LNCaP clone FGC (cell line): ENCODE results near the gene KDM6A.
A peak's percentile ranks its signal among the peaks of the same experiment; 100 is the strongest.

Experiments used
- DNase-seq: peaks from one replicate; pipeline ENCODE4 v3.0.0-alpha.2; 2011; ENCODE audit warnings: low read depth
- H3K4me3 ChIP-seq: 2 replicates; pipeline ENCODE4 v1.5.1; 2011; ENCODE audit warnings: mild to moderate bottlenecking, low read depth, low read length, control low read depth
- CTCF ChIP-seq: IDR thresholded peaks from 2 replicates; pipeline ENCODE4 v1.5.1; 2012; ENCODE audit warnings: mild to moderate bottlenecking; ENCODE audit not compliant: control insufficient read depth, insufficient read depth; ENCODE audit errors: extremely low read depth

KDM6A gene

GRCh38 chrX:44875185-44875489 is 2.1 kb downstream of the KDM6A start:
- no peak for DNase-seq
- TF ChIP-seq CTCF: no peak
- peak overlapping the region; percentile 83 for H3K4me3 ChIP-seq

GRCh38 chrX:44876086-44876485 is 3.1 kb downstream of the KDM6A start:
- no peak for DNase-seq
- no peak for TF ChIP-seq CTCF
- H3K4me3 ChIP-seq: peak overlapping the region; percentile 83

GRCh38 chrX:44876767-44877166 is 3.8 kb downstream of the KDM6A start:
- peak overlapping the region; percentile 83 for H3K4me3 ChIP-seq
- TF ChIP-seq CTCF: no peak
- DNase-seq: no peak

- no peak for DNase-seq
- peak overlapping the region; percentile 83 for H3K4me3 ChIP-seq
- no peak for TF ChIP-seq CTCF
Observed at GRCh38 chrX:44878780-44879179, 5.8 kb downstream of the KDM6A start.

GRCh38 chrX:44881549-44881948 is 8.6 kb downstream of the KDM6A start:
- H3K4me3 ChIP-seq: peak overlapping the region; percentile 13; the same call in 1 of the 2 replicates
- no peak for TF ChIP-seq CTCF
- no peak for DNase-seq

GRCh38 chrX:44882635-44883034 is 9.6 kb downstream of the KDM6A start:
- no peak for TF ChIP-seq CTCF
- no peak overlapping the region; the same call in 1 of the 2 replicates for H3K4me3 ChIP-seq
- no peak for DNase-seq

- DNase-seq: no peak
- no peak for TF ChIP-seq CTCF
- no peak overlapping the region for H3K4me3 ChIP-seq
Observed at GRCh38 chrX:44884944-44885343, 12.0 kb downstream of the KDM6A start.
